K562 (cell line): ENCODE data around the gene VPS37B. TPM values are rescaled to one million over a fixed set of nuclear protein-coding genes. Genes with fewer than 3 reads are reported as not detected.

Experiments
- ATAC-seq: fragments of 200-7000 bp; cut with Tn5 transposase; 3 replicates; pipeline ENCODE4 v1.9.1; 2020; ENCODE audit warnings: moderate library complexity
- BruUV-seq: library from RNA; stranded (reverse); fragments of 400-500 nt; replicated peaks from 2 replicates; lab custom pipeline; 2021; lab: Mats Ljungman, UMichigan
- CTCF ChIA-PET: fragments of 300-600 bp; formaldehyde crosslinking; extraction: SDS; loops from one replicate; lab custom pipeline; 2021; ENCODE audit warnings: low intra/inter-chr PET ratio; lab: Yijun Ruan, JAX
- POLR2A ChIA-PET: fragments of 300-600, 350-650 bp; sonication (Branson Sonifier 250); formaldehyde crosslinking; extraction: SDS; loops from one replicate; lab custom pipeline; 2021; ENCODE audit warnings: antibody characterized with exemption, inconsistent platforms; lab: Yijun Ruan, JAX
- DNase-seq, 4 experiments: peaks; one replicate each; pipeline versions ENCODE4 v3.0.0 to v3.0.0-alpha.2; 2011 to 2018; ENCODE audit warnings: low spot score in 3 of 4, mixed read lengths in 3 of 4; ENCODE audit errors: extremely low read depth in 1 of 4
- FAIRE-seq: peaks from 2 replicates; lab custom pipeline; 2011; peaks lifted over from hg19 to GRCh38; lab: Jason Lieb, UNC
- H2AFZ ChIP-seq: 2 replicates; pipeline ENCODE4 v1.6.0; 2011; ENCODE audit warnings: low read depth, low read length, control low read depth, inconsistent platforms
- H3K27ac ChIP-seq: fragments of 200-600 bp; 3 replicates; pipeline ENCODE4 v1.8.0; 2011; ENCODE audit warnings: low read depth, mild to moderate bottlenecking, control low read depth, inconsistent platforms, low read length, moderate library complexity, mixed read lengths; ENCODE audit errors: extremely low read depth
- H3K27me3 ChIP-seq, 2 experiments: fragments of 300-600 bp in 1 of 2; 2 replicates in 1 of 2; 3 replicates in 1 of 2; pipeline versions ENCODE4 v1.6.0 to v1.8.0; 2011; ENCODE audit warnings: inconsistent platforms in 2 of 2, low read length in 2 of 2, mild to moderate bottlenecking in 1 of 2, mixed read lengths in 1 of 2, moderate library complexity in 1 of 2; ENCODE audit not compliant: control insufficient read depth in 2 of 2, insufficient read depth in 2 of 2
- H3K36me3 ChIP-seq: fragments of 300-600 bp; 3 replicates; pipeline ENCODE4 v1.8.0; 2011; ENCODE audit warnings: mild to moderate bottlenecking, low read length, inconsistent platforms; ENCODE audit not compliant: control insufficient read depth, insufficient read depth
- H3K4me1 ChIP-seq, 2 experiments: fragments of 200-600 bp in 1 of 2; replicated peaks in 1 of 2; 2 replicates in 1 of 2; 3 replicates in 1 of 2; pipeline versions ENCODE4 v1.5.1 to v1.8.0; 2011; ENCODE audit warnings: inconsistent platforms in 2 of 2, low read length in 2 of 2, mild to moderate bottlenecking in 1 of 2, mixed read lengths in 1 of 2, moderate library complexity in 1 of 2; ENCODE audit not compliant: control insufficient read depth in 2 of 2, insufficient read depth in 2 of 2
- H3K4me2 ChIP-seq: 2 replicates; pipeline ENCODE4 v1.6.1; 2011; ENCODE audit warnings: low read length, control low read depth, inconsistent platforms, mixed read lengths; ENCODE audit not compliant: insufficient read depth
- H3K4me3 ChIP-seq: fragments of 200-600 bp; sonication (generic), shearing (Covaris generic); 2 replicates; pipeline ENCODE4 v1.5.1; 2016; ENCODE audit warnings: control low read depth, inconsistent platforms
- H3K79me2 ChIP-seq: fragments of 200-600 bp; 3 replicates; pipeline ENCODE4 v1.8.0; 2011; ENCODE audit warnings: low read length, inconsistent platforms; ENCODE audit not compliant: control insufficient read depth, insufficient read depth
- H3K9ac ChIP-seq, 2 experiments: 2 replicates each; pipeline versions ENCODE4 v1.6.0 to v1.6.1; 2011; ENCODE audit warnings: low read depth in 2 of 2, low read length in 2 of 2, control low read depth in 1 of 2, inconsistent platforms in 1 of 2, mild to moderate bottlenecking in 1 of 2, mixed read lengths in 1 of 2; ENCODE audit not compliant: insufficient read depth in 1 of 2
- H3K9me1 ChIP-seq: one replicate; pipeline ENCODE4 v1.6.0; 2011; ENCODE audit warnings: inconsistent platforms, mild to moderate bottlenecking, low read length, moderate library complexity; ENCODE audit not compliant: control insufficient read depth, insufficient read depth
- H3K9me3 ChIP-seq: replicated peaks from 2 replicates; pipeline ENCODE4 v1.5.1; 2011; ENCODE audit warnings: low read depth, low read length, inconsistent platforms; ENCODE audit not compliant: control insufficient read depth, insufficient read depth
- H4K20me1 ChIP-seq: replicated peaks from 2 replicates; pipeline ENCODE4 v1.6.1; 2011; ENCODE audit warnings: low read length, inconsistent platforms, mixed read lengths; ENCODE audit not compliant: control insufficient read depth, insufficient read depth
- HNRNPL ChIP-seq: fragments of 200-400 bp; formaldehyde crosslinking; IDR thresholded peaks from 2 replicates; pipeline ENCODE4 v1.6.1; 2017; ENCODE audit warnings: low read depth, mild to moderate bottlenecking, low read length
- POLR2AphosphoS2 ChIP-seq: IDR thresholded peaks from 2 replicates; pipeline ENCODE4 v1.6.1; 2012; ENCODE audit warnings: low read length, improper control_type of control experiment
- POLR2G ChIP-seq: fragments of 200-400 bp; formaldehyde crosslinking; IDR thresholded peaks from 2 replicates; pipeline ENCODE4 v1.6.1; 2017; ENCODE audit warnings: low read depth, mild to moderate bottlenecking, antibody characterized with exemption, low read length, moderate library complexity
- WGBS: fragments of 100-300 bp; shearing (Covaris generic); methylation state at CpG from one replicate; pipeline ENCODE4 v1.1.6; 2016; ENCODE audit warnings: low coverage, mixed read lengths; ENCODE audit not compliant: insufficient coverage; ENCODE audit errors: missing lambda C conversion rate; 5-methylcytosine and 5-hydroxymethylcytosine counted together
- in situ Hi-C: fragments of 300-500 bp; cut with MboI; formaldehyde crosslinking; loops from 4 replicates; pipeline ENCODE4 v1.15.0; 2018; ENCODE audit warnings: inconsistent platforms, mixed read lengths
- intact Hi-C: fragments of 100-400 bp; cut with micrococcal nuclease; formaldehyde crosslinking; loops from 2 replicates; pipeline ENCODE4 v1.14.2; 2022
- polyA plus RNA-seq, 8 experiments: library from polyadenylated mRNA; depleted of rRNA in 4 of 8; stranded (reverse) in 5 of 8; unstranded in 3 of 8; fragments of >200 nt; fragmentation: Nextera tagmentation in 2 of 8; fragmentation: Illumina TruSeq in 1 of 8; extraction: Ambion mirVana in 2 of 8; extraction: Trizol in 1 of 8; gene quantifications; 2 replicates each; pipeline versions ENCODE4 v1.2.1 to v1.2.3, GENCODE V29; 2011 to 2014; ENCODE audit warnings: inconsistent platforms in 1 of 8, missing spikeins in 1 of 8
- total RNA-seq, 7 experiments: library from RNA; depleted of rRNA in 6 of 7; stranded (reverse); fragments of >200 nt in 6 of 7; fragmentation: Illumina TruSeq in 2 of 7; extraction: Trizol in 2 of 7; gene quantifications; 2 replicates each; pipeline versions ENCODE4 v1.2.1 to v1.2.3, GENCODE V29; 2011 to 2021; ENCODE audit warnings: low replicate concordance in 1 of 7

VPS37B gene
- total and polyA plus RNA-seq, 9 of the 15 experiments (the other 6 are each of a cell fraction or from before 2014, with no cell fraction given) = 0.28 to 37.4 (median 17.9) TPM

- H2AFZ ChIP-seq = no peak overlapping the region
- CTCF ChIA-PET = no interaction called here
- H3K4me1 ChIP-seq = peaks cover 0 to 65% of the 10 kb centered on the region in 2 experiments; a peak in 2 of 5 replicates
- ATAC-seq = no peak
- POLR2A ChIA-PET = interaction anchor here (1.1 to 1.4 kb wide), 2 partner anchors 10 to 397 kb away, joined by 3 to 6 read pairs; no protein-coding TSS in a partner anchor
- H3K27ac ChIP-seq = no peak overlapping the region
- no TSS peak for BruUV-seq
- H3K27me3 ChIP-seq = no peaks in the 10 kb centered on the region
- 84% methylated on average over 5 of the region's 5 CpGs for WGBS
- H3K9me3 ChIP-seq = no peaks in the 10 kb centered on the region
- H3K9me1 ChIP-seq = no peaks in the 10 kb centered on the region
- DNase-seq = no peak
- no peak overlapping the region for H3K4me3 ChIP-seq
- no peak overlapping the region for H3K4me2 ChIP-seq
- no peak overlapping the region; a peak in 1 of 4 replicates for H3K9ac ChIP-seq
- TF ChIP-seq HNRNPL (no peak), POLR2AphosphoS2 (peak; percentile 12; the same call in 1 of the 2 replicates), POLR2G (peak; percentile 40; the same call in 1 of the 2 replicates)
- peaks cover 32% of the 10 kb centered on the region; the same call in 2 of the 3 replicates for H3K36me3 ChIP-seq
- H3K79me2 ChIP-seq = no peaks in the 10 kb centered on the region
- FAIRE-seq = no peak
- in situ Hi-C loops = no loop called here
- H4K20me1 ChIP-seq = peaks cover 3% of the 10 kb centered on the region; the same call in 1 of the 2 replicates
- intact Hi-C loops = loop anchor here (5.0 kb wide), 2 partner anchors 224 to 376 kb away; no protein-coding TSS in a partner anchor
Measured at GRCh38 chr12:122861587-122861970, 34.3 kb downstream of the VPS37B start.
